SK-N-SH (cell line): Measurements from ENCODE around the gene OR2F1.

Source experiments
- CTCF ChIP-seq: fragments of 200-600 bp; sonication (generic); IDR thresholded peaks from 2 replicates; pipeline ENCODE4 v1.6.1; 2017; ENCODE audit warnings: antibody characterized with exemption, mild to moderate bottlenecking, moderate library complexity
- EP300 ChIP-seq, 2 experiments: IDR thresholded peaks; 2 replicates each; pipeline versions ENCODE4 v1.4.0 to v1.6.1; 2012; ENCODE audit warnings: borderline replicate concordance in 1 of 2, low read depth in 1 of 2, low read length in 1 of 2
- EZH2phosphoT487 ChIP-seq: fragments of 200-600 bp; sonication (generic); IDR thresholded peaks from 2 replicates; pipeline ENCODE4 v1.6.1; 2017; ENCODE audit warnings: low read depth, mixed run types, mild to moderate bottlenecking, antibody characterized with exemption, moderate library complexity, borderline replicate concordance
- RFX5 ChIP-seq: IDR thresholded peaks from 2 replicates; pipeline ENCODE4 v1.6.1; 2012; ENCODE audit warnings: mild to moderate bottlenecking, improper control_type of control experiment, low read length

- no peak for TF ChIP-seq RFX5
- TF ChIP-seq EP300 (IDR thresholded peaks at IDR 0.05; ENCODE audit: borderline replicate concordance in 1 of 2, low read depth in 1 of 2, low read length in 1 of 2) = peak; percentile 82 to 96
- TF ChIP-seq EZH2phosphoT487 = no peak
- TF ChIP-seq CTCF = no peak
Measured at GRCh38 chr7:143936087-143937009, 18.3 kb upstream of the OR2F1 start.
